Stimulated activated CD8-positive, alpha-beta memory T cell treated with anti-CD3 and anti-CD28 coated beads, Interleukin-12 subunit alpha, Interleukin-12 subunit beta, amount 100 ng/mL, for 4 hours (primary cell): Measurements from ENCODE around the gene CBX8.

Experiments
- DNase-seq: peaks from one replicate; pipeline ENCODE4 v3.0.0-alpha.2; 2020; ENCODE audit warnings: low read depth

Gene CBX8

DNA sequence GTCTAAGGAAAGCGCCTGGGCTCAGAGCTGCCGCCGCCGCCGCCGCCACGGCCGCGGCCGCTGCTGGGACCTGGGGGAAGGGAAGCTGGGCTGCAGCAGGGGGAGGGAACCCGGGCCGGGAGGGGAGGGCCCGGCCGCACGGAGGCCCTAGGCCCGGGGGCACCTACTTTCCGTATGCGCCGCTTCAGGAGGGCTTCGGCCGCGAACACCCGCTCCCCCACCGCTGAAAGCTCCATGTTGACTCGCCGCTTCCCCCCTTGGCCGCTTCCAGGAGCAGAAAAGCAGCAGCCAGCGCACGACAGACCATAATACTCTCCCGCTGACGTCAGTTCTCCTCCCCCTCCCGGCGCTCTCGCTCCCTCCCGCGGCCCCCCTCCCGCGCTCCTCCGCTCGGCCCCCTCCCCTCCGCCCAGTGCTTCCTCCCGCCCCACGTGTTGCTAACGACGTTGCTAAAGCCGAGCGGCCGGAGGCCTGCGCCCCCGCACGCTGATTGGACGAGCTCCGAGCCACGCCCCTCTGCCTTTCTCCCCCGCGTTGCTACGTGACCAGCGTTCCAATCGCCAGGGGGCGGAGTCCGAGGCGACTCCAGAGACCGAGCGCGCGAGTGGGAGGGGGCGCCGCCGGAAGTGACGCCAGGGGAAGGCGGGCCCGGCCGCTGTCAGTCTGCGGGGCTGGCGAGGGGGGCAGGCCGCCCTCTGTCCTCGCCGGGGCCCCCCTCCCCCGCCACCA is at the start of gene CBX8:
TSS of gene CBX8 (minus strand) at position 315 of the 729 bp plus-strand sequence. CDS start at position 236, 79 bp downstream.
- DNase-seq: peak; percentile 99

DNA sequence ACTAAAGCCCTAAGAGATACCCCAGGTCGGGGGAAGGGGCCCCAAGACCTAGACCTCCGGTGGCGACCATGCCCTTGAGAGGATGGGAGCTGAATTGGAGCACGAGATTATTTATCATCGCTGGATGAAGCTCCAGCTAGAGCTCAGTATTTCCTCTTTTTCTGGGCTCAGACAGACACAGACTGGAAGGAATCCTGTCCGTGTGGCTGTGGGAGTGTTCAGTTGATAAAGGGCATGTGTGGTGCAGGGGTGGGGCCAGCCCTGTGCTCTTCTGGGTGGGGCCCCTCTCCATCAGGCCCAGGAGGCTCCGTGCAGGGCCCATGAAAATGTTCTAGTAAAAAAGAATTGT is 48.7 kb upstream of the CBX8 start:
- no peak for DNase-seq

DNA sequence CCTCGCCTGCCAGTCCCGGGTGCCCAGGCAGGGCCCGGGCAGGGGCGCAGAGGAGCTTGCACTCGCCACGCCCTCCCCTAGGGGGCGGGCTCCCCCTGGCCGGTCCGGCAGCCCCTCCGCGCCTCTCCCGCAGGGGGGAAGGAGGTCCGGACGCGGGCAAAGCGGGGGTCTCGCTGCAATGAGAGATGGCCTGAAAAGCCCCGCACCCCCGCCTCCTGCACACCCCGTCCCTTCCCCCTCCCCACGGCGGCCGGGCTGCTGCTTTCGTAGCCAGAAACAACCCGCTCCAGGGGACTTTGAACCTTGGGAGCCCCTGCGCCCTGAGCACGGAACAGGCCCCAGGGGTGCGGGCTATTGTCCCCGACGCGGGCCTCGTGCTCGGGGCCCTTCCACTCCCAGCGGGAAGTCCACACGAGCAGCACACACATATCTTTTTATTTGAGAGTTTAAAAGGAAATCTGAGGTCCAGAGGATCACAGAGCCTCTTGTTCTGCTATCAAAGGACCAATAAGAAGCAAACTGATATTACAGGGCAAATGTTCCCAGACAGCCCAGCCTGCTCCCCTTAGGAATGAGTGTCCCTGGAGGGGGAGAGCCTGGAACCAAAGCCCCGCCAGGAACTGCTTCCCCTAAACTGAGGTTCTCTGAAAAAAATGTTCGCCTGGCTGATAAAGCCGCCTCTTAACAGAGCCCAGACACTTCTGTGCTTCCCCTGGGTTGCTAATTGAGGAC is 48.2 kb upstream of the CBX8 start:
- DNase-seq: no peak

GRCh38 chr17:79843816-79844800 is 47.2 kb upstream of the CBX8 start:
- DNase-seq: no peak

- DNase-seq: no peak
Observed at GRCh38 chr17:79843474-79843815, 46.6 kb upstream of the CBX8 start.

GRCh38 chr17:79842656-79843473 is 46.0 kb upstream of the CBX8 start:
- no peak for DNase-seq

- DNase-seq: no peak
Observed at GRCh38 chr17:79842136-79842655, 45.3 kb upstream of the CBX8 start.

DNA sequence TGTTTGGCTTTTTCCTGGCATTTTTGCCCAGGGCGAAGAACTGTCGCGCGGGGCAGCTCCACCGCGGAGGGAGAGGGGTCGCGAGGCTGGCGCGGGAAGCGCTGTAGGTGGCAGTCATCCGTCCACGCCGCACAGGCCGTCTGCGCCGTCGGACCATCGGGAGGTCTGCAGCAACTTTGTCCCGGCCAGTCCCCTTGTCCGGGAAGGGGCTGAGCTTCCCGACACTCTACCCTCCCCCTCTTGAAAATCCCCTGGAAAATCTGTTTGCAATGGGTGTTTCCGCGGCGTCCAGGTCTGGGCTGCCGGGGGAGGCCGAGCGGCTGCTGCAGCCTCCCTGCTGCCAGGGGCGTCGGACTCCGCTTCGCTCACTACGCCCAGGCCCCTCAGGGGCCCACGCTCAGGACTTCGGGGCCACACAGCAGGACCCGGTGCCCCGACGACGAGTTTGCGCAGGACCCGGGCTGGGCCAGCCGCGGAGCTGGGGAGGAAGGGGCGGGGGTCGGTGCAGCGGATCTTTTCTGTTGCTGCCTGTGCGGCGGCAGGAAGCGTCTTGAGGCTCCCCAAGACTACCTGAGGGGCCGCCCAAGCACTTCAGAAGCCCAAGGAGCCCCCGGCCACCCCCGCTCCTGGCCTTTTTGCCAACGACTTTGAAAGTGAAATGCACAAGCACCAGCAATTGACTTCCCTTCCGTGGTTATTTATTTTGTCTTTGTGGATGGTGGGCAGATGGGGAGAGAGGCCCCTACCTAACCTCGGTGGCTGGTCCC is 44.7 kb upstream of the CBX8 start:
- DNase-seq: no peak

DNA sequence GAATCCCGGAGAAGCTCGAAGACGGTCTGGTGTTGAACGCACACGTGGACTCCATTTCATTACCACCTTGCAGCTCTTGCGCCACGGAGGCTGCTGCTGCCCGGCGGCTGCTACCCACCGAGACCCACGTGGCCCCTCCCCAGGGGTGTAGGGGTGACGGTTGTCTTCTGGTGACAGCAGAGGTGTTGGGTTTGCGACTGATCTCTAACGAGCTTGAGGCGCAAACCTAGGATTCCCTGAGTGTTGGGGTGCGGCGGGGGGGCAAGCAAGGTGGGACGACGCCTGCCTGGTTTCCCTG is 44.1 kb upstream of the CBX8 start:
- no peak for DNase-seq

GRCh38 chr17:79840269-79840988 is 43.6 kb upstream of the CBX8 start:
- DNase-seq: no peak

DNA sequence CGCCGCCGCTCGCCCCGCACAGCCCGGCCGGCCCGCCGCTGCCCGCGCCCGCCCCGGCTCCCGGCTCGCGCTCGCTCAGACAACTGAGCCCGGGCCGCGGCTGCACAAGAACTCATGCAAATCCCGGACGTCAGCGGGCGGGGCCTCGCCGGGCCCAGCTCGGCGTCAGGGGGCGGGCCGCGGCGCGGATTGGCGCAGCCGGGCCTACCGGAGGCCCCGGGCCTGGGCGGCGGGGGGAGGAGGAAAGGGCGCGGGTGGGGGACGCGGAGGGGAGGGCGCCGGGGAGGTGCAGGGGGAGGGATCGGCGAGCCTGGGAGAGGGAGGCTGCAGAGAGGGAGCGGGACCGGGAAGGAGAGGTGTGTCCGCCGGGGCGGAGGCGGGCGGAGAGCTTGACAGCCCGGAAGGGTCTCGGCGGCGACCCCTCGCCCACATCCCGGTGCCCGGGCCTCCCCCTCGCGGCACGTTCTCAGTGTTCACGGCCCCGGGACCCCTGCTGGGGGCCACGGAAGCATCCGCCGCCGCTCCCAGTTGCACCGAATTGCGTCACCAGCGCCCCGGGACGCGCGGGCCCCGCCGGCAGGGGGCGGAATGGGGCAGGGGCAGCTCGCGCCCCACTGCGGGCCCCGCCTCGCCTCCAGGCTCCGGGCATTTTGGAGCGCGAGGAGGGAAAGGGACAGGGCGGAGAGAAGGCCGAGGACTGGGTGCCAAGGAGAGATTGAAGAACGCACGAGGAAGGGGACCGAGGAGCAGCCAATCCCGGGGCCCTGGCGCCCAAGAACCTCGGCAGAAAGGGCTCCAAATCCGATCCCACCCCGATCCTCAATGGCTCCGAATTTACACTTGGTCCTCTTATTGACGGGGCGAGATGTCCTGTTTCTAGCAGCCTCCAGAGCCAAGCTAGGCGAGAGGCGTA is 42.7 kb upstream of the CBX8 start, which contains the start of gene CBX4:
TSS of gene CBX4 (minus strand) at position 85 of the 913 bp plus-strand sequence. CDS start 189 bp downstream, outside the sequence.
- DNase-seq: peak; percentile 88

DNA sequence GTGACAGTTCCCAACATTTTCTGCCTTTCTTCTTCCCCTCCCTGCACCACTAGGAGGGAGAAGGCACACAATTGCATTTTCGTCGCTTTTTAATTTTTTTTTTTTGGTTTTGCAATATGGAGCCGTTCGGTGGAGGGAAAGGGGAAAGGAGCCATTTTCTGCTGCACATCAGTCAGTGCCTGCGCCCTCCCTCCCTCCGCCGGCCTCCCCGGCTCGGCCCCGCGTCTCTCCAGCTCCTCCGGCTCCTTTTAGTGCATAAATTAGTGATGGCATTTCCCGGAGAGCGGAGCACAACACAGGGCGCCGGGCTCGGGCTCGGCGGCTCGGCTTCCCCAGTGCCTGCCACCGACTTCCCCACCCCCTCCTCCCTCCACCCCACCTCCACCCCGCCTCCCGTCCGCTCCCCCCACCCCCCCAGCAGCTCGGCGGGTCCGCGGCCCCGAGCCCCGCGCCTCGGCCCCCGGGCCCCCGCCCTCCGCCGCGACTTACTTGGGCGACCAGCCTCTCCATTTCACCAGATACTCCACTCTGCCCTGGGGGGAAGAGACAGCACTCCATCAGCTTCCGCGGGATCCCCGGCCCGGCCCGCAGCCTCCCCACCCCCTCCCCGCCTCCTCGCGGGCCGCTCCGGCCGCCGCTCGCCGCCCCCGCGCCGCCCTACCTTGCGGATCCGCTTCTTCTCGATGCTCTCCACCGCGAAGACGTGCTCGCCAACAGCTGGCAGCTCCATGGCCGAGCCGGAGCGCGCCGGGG is 41.8 kb upstream of the CBX8 start:
- peak; percentile 33 for DNase-seq

GRCh38 chr17:79837888-79838521 is 41.1 kb upstream of the CBX8 start:
- no peak for DNase-seq

- no peak for DNase-seq
Observed at GRCh38 chr17:79836972-79837887, 40.4 kb upstream of the CBX8 start.

- DNase-seq: no peak
Observed at GRCh38 chr17:79836510-79836971, 39.7 kb upstream of the CBX8 start.

GRCh38 chr17:79835953-79836509 is 39.2 kb upstream of the CBX8 start:
- no peak for DNase-seq
